ENCODE measurements around the gene PDE7B. TPM values are rescaled to one million over a fixed set of nuclear protein-coding genes. Genes with fewer than 3 reads are reported as not detected.

PDE7B gene
- total and polyA plus RNA-seq, 2 of the 13 experiments (the other 11 are each of a cell fraction or from before 2014, with no cell fraction given) = not detected

DNA sequence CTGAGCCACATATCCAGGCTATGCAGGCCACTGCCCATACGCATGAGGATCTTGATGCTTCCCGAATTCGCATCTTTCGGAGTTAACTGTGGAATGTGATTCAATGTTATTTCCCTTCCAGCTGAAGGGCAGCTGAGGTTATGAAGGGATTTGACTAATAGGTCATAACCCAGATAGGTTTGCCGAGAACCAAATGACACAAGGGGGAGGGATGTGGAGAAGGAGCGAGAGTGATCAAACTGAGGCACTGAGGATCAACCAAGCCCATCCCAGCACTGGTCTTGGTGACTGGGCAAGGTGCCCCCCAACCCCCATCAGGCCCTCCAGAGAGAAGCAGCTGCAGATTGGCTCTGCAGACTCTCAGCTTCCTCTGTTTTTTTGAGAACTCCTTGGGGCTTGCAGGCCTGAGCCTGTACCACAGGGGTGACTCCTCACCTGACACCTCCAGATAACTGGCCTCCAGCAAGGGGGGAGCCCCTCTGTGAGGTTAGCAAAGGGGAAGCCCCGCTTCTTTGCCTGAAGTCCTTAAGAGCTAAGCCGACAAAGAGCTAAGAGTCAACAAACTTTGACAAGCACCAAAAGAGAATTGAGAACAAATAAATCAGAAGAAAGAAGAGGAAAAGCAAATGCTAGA lies 185.9 kb downstream of the PDE7B start:
- Histone ChIP-seq H3K4me1 (ENCODE audit: insufficient read depth, low read length) (no peaks in the 10 kb centered on the region), H3K9ac (ENCODE audit: insufficient read depth, low read depth, low read length) (no peak overlapping the region), H3K27ac (ENCODE audit: extremely low read length, insufficient read depth, low read length) (no peak overlapping the region), H3K4me2 (ENCODE audit: low read depth, low read length) (no peak overlapping the region), H3K79me2 (ENCODE audit: insufficient read depth, low read length) (no peaks in the 10 kb centered on the region), H3K4me3 (replicated peaks in 1 of 3; ENCODE audit: insufficient read depth in 1 of 3, low read depth in 2 of 3, low read length in 3 of 3) (no peak overlapping the region), H3K36me3 (replicated peaks in 1 of 2; ENCODE audit: control insufficient read depth in 1 of 2, insufficient read depth in 2 of 2, low read length in 2 of 2) (no peaks in the 10 kb centered on the region), H3K9me3 (ENCODE audit: low read length) (no peaks in the 10 kb centered on the region), H2AFZ (ENCODE audit: low read length) (no peak overlapping the region), H4K20me1 (ENCODE audit: insufficient read depth, low read length) (no peaks in the 10 kb centered on the region), H3K27me3 (ENCODE audit: control insufficient read depth in 1 of 2, insufficient read depth in 2 of 2, low read length in 2 of 2) (peaks cover 0 to 5% of the 10 kb centered on the region in 2 experiments; a peak in 2 of 5 replicates)
- BruUV-seq (replicated peaks) = no TSS peak
- FAIRE-seq (no peak), ATAC-seq (no peak), DNase-seq (ENCODE audit: low spot score) (no peak)
- ChIA-PET CTCF (ENCODE audit: low intra/inter-chr PET ratio, low total read pairs) (no interaction called here), POLR2A (no interaction called here)
- intact Hi-C loops (cut with micrococcal nuclease; ENCODE audit: unreplicated experiment) = no loop called here
- 32% methylated on average over 8 of the region's 8 CpGs for WGBS (ENCODE audit: low lambda C conversion rate)
- in situ Hi-C loops (cut with HindIII; ENCODE audit: extremely low pct_ligation_motif_present, low pct_unique_long_range_greater_than_20kb) = no loop called here
- TF ChIP-seq ZNF547 (CRISPR knock-in tag; IDR thresholded peaks at IDR 0.05) (no peak), SMAD3 (CRISPR knock-in tag; IDR thresholded peaks at IDR 0.05) (no peak), ZNF670 (CRISPR knock-in tag; IDR thresholded peaks at IDR 0.05; ENCODE audit: borderline replicate concordance) (no peak), HNRNPLL (IDR thresholded peaks at IDR 0.05; ENCODE audit: low read depth, low read length, poor library complexity, severe bottlenecking) (no peak), RBFOX2 (IDR thresholded peaks at IDR 0.05; ENCODE audit: low read depth, low read length) (no peak), MYNN (CRISPR knock-in tag; IDR thresholded peaks at IDR 0.05; ENCODE audit: low read depth) (no peak), RARA (CRISPR knock-in tag; IDR thresholded peaks at IDR 0.05) (no peak), REXO4 (CRISPR knock-in tag; IDR thresholded peaks at IDR 0.05; ENCODE audit: borderline replicate concordance) (no peak), FOXO1 (CRISPR knock-in tag; IDR thresholded peaks at IDR 0.05) (no peak), TSC22D2 (CRISPR knock-in tag; IDR thresholded peaks at IDR 0.05; ENCODE audit: borderline replicate concordance) (no peak), BRCA1 (CRISPR knock-in tag; IDR thresholded peaks at IDR 0.05) (no peak), ZNF7 (CRISPR knock-in tag; IDR thresholded peaks at IDR 0.05) (no peak)
- TF ChIP-seq, protein P1, sequence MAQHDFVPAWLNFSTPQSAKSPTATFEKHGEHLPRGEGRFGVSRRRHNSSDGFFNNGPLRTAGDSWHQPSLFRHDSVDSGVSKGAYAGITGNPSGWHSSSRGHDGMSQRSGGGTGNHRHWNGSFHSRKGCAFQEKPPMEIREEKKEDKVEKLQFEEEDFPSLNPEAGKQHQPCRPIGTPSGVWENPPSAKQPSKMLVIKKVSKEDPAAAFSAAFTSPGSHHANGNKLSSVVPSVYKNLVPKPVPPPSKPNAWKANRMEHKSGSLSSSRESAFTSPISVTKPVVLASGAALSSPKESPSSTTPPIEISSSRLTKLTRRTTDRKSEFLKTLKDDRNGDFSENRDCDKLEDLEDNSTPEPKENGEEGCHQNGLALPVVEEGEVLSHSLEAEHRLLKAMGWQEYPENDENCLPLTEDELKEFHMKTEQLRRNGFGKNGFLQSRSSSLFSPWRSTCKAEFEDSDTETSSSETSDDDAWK (CRISPR knock-in tag; IDR thresholded peaks at IDR 0.05) = no peak
- TF ChIP-seq, protein P2, sequence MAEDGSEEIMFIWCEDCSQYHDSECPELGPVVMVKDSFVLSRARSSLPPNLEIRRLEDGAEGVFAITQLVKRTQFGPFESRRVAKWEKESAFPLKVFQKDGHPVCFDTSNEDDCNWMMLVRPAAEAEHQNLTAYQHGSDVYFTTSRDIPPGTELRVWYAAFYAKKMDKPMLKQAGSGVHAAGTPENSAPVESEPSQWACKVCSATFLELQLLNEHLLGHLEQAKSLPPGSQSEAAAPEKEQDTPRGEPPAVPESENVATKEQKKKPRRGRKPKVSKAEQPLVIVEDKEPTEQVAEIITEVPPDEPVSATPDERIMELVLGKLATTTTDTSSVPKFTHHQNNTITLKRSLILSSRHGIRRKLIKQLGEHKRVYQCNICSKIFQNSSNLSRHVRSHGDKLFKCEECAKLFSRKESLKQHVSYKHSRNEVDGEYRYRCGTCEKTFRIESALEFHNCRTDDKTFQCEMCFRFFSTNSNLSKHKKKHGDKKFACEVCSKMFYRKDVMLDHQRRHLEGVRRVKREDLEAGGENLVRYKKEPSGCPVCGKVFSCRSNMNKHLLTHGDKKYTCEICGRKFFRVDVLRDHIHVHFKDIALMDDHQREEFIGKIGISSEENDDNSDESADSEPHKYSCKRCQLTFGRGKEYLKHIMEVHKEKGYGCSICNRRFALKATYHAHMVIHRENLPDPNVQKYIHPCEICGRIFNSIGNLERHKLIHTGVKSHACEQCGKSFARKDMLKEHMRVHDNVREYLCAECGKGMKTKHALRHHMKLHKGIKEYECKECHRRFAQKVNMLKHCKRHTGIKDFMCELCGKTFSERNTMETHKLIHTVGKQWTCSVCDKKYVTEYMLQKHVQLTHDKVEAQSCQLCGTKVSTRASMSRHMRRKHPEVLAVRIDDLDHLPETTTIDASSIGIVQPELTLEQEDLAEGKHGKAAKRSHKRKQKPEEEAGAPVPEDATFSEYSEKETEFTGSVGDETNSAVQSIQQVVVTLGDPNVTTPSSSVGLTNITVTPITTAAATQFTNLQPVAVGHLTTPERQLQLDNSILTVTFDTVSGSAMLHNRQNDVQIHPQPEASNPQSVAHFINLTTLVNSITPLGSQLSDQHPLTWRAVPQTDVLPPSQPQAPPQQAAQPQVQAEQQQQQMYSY (CRISPR knock-in tag; IDR thresholded peaks at IDR 0.05) = no peak
- TF ChIP-seq, protein P3, sequence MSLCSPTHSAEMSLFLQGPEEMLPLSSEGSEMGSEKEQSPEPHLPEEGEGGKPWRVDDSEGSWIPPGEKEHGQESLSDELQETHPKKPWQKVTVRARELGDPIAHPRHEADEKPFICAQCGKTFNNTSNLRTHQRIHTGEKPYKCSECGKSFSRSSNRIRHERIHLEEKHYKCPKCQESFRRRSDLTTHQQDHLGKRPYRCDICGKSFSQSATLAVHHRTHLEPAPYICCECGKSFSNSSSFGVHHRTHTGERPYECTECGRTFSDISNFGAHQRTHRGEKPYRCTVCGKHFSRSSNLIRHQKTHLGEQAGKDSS (CRISPR knock-in tag; IDR thresholded peaks at IDR 0.05; ENCODE audit: borderline replicate concordance, low read depth) = no peak
- TF ChIP-seq, protein P4, sequence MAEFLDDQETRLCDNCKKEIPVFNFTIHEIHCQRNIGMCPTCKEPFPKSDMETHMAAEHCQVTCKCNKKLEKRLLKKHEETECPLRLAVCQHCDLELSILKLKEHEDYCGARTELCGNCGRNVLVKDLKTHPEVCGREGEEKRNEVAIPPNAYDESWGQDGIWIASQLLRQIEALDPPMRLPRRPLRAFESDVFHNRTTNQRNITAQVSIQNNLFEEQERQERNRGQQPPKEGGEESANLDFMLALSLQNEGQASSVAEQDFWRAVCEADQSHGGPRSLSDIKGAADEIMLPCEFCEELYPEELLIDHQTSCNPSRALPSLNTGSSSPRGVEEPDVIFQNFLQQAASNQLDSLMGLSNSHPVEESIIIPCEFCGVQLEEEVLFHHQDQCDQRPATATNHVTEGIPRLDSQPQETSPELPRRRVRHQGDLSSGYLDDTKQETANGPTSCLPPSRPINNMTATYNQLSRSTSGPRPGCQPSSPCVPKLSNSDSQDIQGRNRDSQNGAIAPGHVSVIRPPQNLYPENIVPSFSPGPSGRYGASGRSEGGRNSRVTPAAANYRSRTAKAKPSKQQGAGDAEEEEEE (CRISPR knock-in tag; IDR thresholded peaks at IDR 0.05; ENCODE audit: borderline replicate concordance) = no peak
